ENCODE data around the gene NEK6.

The NEK6 gene

DNA sequence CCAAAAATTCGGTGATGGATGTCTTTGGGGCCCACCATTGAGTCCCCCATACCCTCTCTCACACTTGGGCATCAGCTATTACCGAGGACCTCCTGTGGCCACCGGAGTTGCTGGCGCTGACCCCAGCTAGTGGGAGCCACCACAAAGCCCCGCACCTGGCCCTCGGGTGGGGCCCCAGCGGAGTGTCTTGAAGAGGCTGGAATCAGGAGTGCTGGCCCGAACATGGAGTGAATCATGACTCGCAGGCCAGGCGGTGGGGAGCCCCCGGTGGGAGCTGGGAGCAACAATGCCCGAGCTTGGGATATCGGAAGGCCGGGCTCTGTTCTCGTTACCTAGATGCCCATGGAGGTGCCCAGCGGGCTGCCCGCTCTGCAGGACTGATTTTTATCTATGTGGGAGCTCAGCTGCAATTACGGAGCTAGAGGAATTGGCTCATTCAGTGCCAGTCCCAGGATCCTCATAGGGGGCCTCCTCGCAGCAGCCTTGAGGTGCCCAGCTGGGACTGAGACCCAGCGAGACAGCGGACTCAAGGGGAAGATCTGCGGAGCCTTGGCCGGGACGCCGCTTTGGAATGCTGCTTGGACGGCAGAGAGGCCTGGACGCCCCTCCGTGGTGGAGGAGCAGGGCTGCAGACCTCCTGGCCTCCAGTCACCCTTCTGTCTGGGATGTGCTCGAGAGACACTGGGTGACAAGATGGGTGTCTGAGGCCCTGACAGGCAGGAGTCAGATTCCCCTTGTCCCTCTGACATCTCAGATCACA lies 86.7 kb downstream of the NEK6 start:
- no peak overlapping the region for H3K4me3 ChIP-seq
- no peak for DNase-seq (ENCODE audit: low spot score)
- no peak overlapping the region for H3K27ac ChIP-seq
- TF ChIP-seq CTCF (IDR thresholded peaks at IDR 0.05) = no peak

DNA sequence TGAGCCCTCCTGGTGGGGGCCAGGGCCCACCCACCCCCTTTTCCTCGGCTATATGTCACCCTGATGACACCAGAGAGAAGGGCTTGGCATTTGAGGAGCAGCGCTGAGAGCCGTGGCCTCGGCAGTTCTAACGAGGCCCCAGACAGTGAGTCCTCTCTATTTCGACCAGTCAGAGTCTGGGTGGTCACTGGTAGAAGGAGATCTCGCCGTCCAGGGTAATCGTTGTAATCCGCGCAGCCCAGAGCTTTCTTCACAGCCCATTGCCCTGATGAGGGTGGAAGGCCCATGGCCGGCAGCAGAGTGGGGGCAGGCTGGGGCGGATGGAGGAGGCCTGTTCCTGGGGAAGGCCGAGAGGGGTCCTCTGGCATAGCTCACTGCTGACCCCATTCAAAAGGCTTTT lies 87.3 kb downstream of the NEK6 start:
- no peak overlapping the region for H3K27ac ChIP-seq
- no peak for DNase-seq (ENCODE audit: low spot score)
- no peak for TF ChIP-seq CTCF (IDR thresholded peaks at IDR 0.05)
- H3K4me3 ChIP-seq = no peak overlapping the region

- Histone ChIP-seq H3K4me3 (no peak overlapping the region), H3K27ac (no peak overlapping the region)
- no peak for DNase-seq (ENCODE audit: low spot score)
- TF ChIP-seq CTCF (IDR thresholded peaks at IDR 0.05) = no peak
These were observed 88.1 kb downstream of the NEK6 start for GRCh38 chr9:124345751-124346281.

DNA sequence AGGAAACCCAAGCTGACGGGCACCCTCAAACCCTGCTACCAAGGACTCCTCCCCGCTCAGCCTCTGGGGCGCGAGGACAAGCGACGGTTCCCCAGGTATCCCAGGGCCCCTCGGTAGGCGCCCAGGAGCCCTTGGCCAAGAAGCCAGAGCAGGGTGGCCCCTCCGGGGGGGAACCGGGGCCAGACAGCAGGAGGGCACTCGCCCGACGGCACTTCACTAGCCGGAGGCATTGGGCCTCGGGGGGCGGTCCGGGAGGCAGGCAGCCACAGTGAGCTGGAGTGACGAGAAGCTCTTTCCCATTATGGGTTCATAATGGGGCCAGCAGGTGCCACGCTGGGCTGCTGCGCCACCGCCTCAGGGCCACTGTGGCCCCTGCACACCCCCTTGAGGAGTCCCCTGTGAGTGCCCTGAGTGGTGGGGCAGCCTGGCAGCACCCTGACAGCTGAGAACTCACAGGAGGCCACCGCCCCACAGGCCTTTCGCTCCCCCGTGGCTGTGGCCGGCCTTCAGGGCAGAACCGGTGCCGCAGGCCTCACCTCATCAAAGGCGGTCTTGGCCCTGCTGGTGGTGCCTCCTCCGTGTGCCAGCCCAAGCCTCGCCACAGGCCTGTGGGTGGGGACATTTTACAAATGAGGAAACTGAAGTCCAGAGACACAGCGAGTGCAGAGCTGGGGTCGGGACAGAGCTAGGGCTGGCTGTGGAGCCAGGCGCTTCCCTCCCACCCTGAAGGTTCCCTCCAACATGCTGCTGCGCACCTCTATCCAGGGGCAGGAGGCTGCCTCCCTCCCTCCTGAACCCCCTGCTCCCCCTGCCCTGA lies 88.8 kb downstream of the NEK6 start:
- DNase-seq (ENCODE audit: low spot score) = no peak
- H3K27ac ChIP-seq = no peak overlapping the region
- no peak overlapping the region for H3K4me3 ChIP-seq
- TF ChIP-seq CTCF (IDR thresholded peaks at IDR 0.05) = no peak

DNA sequence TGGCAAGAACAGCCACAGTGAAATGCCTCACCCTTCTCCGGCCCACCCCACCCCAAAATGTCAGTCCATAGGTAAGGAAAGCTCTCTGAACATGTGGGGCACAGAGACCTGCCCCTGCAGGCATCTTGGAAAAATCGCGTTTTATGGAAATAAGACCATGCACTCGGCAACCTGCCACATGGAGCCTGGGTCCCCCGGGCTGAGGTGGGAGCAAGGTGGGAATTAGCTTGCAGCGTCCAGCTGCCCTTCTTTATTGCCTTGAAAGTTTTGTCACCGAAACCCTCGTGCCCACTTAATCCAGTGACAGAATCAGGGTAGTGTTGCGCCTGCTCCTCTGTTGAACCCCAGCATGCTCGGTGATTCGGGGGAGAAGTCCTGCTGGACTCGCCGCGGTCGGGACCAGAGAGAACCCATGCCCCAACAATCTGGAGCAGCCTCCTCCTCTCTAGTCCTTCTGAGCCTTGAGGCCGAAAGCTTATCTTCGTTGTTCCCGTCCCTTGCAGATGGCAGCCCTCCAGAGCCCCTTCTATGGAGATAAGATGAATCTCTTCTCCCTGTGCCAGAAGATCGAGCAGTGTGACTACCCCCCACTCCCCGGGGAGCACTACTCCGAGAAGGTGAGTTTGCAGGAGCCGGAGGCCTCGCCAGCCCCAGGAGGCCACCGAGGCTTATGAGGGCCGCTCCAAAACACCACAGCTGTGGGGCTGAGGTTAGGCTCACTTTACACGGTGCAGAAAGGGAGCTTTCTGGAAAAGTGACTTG lies 89.6 kb downstream of the NEK6 start:
- no peak for TF ChIP-seq CTCF (IDR thresholded peaks at IDR 0.05)
- DNase-seq (ENCODE audit: low spot score) = no peak
- no peak overlapping the region for H3K4me3 ChIP-seq

DNA sequence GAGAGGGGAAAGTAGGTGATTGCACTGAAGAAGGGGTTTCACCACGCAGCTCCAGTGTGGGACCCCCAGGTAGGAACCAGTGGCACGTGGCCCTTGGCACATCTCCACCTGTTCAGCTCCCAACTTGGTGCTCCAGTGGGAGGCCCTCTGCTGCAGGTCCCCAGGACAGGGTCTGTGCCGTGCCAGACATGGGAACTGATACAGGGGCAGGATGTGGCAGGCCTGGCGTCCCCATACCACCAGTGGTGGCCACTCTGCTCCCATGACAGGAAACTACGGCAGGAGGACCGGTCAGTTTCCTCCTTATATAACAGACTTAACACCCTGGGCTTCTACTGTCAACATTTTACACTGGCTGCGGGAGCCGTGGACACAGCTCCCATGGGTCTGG lies 90.2 kb downstream of the NEK6 start:
- TF ChIP-seq CTCF (IDR thresholded peaks at IDR 0.05) = no peak
- H3K27ac ChIP-seq = no peak overlapping the region
- DNase-seq (ENCODE audit: low spot score) = no peak
- H3K4me3 ChIP-seq = no peak overlapping the region

More for the DNA sequence above, 89.6 kb downstream of the NEK6 start:
- H3K27ac ChIP-seq = no peak overlapping the region

All from coronary artery (tissue), 2 donors.